Spinal cord (tissue), 10 donors: ENCODE results near the gene MPV17L2. TPM values are rescaled to one million over a fixed set of nuclear protein-coding genes. Genes with fewer than 3 reads are reported as not detected.

Source experiments
- DNase-seq, 6 donors: peaks; one replicate each; pipeline versions ENCODE4 v3.0.0 to v3.0.0-alpha.2; 2013 to 2015; ENCODE audit warnings: low spot score in 6 of 6, low read depth in 4 of 6
- H3K27ac ChIP-seq: one replicate; pipeline ENCODE4 v1.5.1; 2013; ENCODE audit warnings: low read depth, low read length, control low read depth
- H3K27me3 ChIP-seq: one replicate; pipeline ENCODE4 v1.6.1; 2013; ENCODE audit warnings: low read length; ENCODE audit not compliant: control insufficient read depth, insufficient read depth
- H3K36me3 ChIP-seq: one replicate; pipeline ENCODE4 v1.6.1; 2013; ENCODE audit warnings: low read length; ENCODE audit not compliant: control insufficient read depth, insufficient read depth
- H3K4me1 ChIP-seq: one replicate; pipeline ENCODE4 v1.6.1; 2013; ENCODE audit warnings: low read length; ENCODE audit not compliant: control insufficient read depth, insufficient read depth
- H3K4me3 ChIP-seq: one replicate; pipeline ENCODE4 v1.5.1; 2013; ENCODE audit warnings: low read depth, low read length, control low read depth
- H3K9me3 ChIP-seq: one replicate; pipeline ENCODE4 v1.6.1; 2013; ENCODE audit warnings: low read length; ENCODE audit not compliant: control insufficient read depth, insufficient read depth
- WGBS: methylation state at CpG from one replicate; pipeline ENCODE4 v1.1.5; 2013; ENCODE audit warnings: missing lambda C conversion rate; ENCODE audit not compliant: insufficient coverage; 5-methylcytosine and 5-hydroxymethylcytosine counted together
- polyA plus RNA-seq, 2 donors: library from polyadenylated mRNA; unstranded; fragments of 120-200 nt; gene quantifications; one replicate each; pipeline ENCODE4 v1.2.1, GENCODE V29; 2013; ENCODE audit not compliant: insufficient read length in 2 of 2
- total RNA-seq, 2 donors: library from RNA; depleted of rRNA in 1 of 2; stranded (reverse); fragments of 120-200 nt in 1 of 2; fragments of >200 nt in 1 of 2; gene quantifications; one replicate each; pipeline versions ENCODE4 v1.2.3 to v1.2.4, GENCODE V29; 2013 to 2014
- donor health status: healthy.

Gene MPV17L2
- total and polyA plus RNA-seq, 4 donors: 4.7 to 14.7 (median 12.1) TPM

- no peak overlapping the region for H3K4me3 ChIP-seq
- no peak for DNase-seq
- H3K9me3 ChIP-seq: no peaks in the 10 kb centered on the region
- H3K27me3 ChIP-seq: no peaks in the 10 kb centered on the region
- no peak overlapping the region for H3K27ac ChIP-seq
- no peaks in the 10 kb centered on the region for H3K36me3 ChIP-seq
- no peaks in the 10 kb centered on the region for H3K4me1 ChIP-seq
Measured at GRCh38 chr19:18183529-18183928, 9.5 kb upstream of the MPV17L2 start.

GRCh38 chr19:18185538-18185937 is 7.5 kb upstream of the MPV17L2 start:
- Histone ChIP-seq H3K4me1 (no peaks in the 10 kb centered on the region), H3K27me3 (no peaks in the 10 kb centered on the region), H3K4me3 (no peak overlapping the region), H3K27ac (no peak overlapping the region), H3K9me3 (no peaks in the 10 kb centered on the region), H3K36me3 (no peaks in the 10 kb centered on the region)
- no peak for DNase-seq
- WGBS: 45% methylated on average over 6 of the region's 6 CpGs

DNA sequence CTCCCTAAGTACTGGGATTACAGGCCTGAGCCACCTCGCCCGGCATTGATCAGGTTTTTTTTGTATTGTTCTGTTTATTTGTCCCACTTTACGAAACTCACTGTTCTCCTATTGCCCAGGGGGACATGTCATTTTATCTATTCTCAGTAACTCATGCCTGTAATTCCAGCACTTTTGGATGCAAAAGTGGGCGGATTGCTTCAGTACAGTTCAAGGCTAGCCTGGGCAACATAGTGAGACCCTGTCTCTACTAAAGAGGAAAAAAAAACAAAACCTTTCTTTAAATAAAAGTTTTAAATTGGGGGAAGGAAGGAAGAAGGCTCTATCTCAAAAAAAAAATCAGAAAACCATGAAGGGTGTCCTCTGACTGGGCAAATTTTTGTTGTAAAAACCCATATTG is 2.7 kb upstream of the MPV17L2 start:
- H3K9me3 ChIP-seq: no peaks in the 10 kb centered on the region
- no peak overlapping the region for H3K4me3 ChIP-seq
- H3K27ac ChIP-seq: no peak overlapping the region
- H3K4me1 ChIP-seq: peaks cover 18% of the 10 kb centered on the region
- no CpG with 5 or more reads among the region's 4 CpGs for WGBS
- peaks cover 5% of the 10 kb centered on the region for H3K36me3 ChIP-seq
- DNase-seq: no peak
- no peaks in the 10 kb centered on the region for H3K27me3 ChIP-seq

DNA sequence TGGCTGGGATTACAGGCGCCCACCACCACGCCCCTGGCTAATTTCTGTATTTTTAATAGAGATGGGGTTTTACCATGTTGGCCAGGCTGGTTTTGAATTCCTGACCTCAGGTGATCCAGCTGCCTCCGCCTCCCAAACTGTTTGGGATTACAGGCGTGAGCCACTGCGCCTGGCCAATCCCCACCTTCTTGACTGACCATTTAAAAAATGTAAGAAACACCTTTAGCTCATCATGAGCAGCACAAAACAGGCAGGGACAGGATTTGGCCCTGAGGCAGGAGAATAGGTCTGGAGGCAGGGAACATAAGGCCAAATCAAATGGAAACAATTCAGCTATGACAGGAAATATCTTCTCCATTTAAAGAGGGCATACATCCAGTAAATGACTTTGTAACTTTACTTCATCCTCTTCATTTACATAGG is 1.4 kb upstream of the MPV17L2 start:
- no peak for DNase-seq
- Histone ChIP-seq H3K36me3 (peaks cover 17% of the 10 kb centered on the region), H3K27ac (peak overlapping the region; percentile 97), H3K4me3 (peak overlapping the region; percentile 68), H3K4me1 (peaks cover 18% of the 10 kb centered on the region), H3K27me3 (no peaks in the 10 kb centered on the region), H3K9me3 (no peaks in the 10 kb centered on the region)
- WGBS: no CpG with 5 or more reads among the region's 5 CpGs

DNA sequence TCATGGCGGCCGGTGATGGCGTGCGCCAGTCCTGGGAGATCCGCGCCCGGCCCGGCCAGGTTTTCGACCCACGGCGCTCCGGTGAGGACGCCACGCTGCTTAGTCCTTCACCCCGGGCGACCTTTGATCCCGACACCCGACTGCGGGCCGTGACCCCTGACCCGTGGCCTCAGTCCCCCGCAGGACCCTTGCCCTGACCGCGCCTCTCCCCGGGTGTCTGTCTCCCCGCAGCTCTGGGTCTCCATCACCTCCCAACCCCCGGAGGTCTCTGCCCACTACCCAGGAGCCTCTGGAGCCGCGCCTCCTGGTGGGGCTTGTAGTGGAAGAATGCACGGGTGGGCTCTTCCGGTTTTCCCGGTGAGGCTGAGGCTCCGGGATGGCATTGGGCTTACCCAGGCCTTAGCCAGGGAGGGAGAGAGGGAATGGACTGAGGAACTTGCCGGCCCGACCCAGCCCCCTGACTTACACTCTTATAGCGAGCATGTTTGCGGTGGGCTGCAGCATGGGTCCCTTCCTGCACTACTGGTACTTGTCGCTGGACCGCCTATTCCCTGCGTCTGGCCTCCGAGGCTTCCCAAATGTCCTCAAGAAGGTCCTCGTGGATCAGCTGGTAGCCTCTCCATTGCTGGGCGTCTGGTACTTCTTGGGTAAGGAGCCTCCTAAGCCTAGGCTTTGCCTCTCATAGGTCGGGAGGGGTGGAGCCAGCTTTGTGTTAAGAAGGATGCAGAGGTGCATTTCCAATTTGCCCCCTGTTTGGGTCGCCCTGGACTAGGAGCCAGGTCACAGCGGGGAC is 566 bp downstream of the MPV17L2 start:
- Histone ChIP-seq H3K27ac (peak overlapping the region; percentile 80), H3K9me3 (no peaks in the 10 kb centered on the region), H3K4me3 (peak overlapping the region; percentile 69), H3K36me3 (peaks cover 36% of the 10 kb centered on the region), H3K4me1 (peaks cover 18% of the 10 kb centered on the region), H3K27me3 (no peaks in the 10 kb centered on the region)
- WGBS: 3% methylated on average over 44 of the region's 46 CpGs
- DNase-seq: no peak

DNA sequence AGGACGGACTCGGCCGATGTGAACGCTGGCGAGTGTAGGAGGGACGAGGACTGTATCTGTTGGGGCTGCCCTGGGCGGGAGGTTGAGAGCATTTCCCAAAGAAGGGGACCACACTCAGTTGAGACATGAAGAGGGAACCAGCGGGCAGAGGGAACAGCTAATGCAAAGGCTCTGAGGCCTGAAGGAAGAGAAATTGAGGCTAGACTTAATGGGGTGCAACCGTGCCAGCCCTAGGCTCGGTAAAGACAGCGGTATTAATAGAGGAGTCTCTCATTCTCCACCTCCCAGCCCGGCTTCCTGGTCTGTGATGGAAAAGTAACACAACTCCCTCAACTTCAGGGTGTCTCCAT is 1.1 kb downstream of the MPV17L2 start:
- Histone ChIP-seq H3K27ac (no peak overlapping the region), H3K9me3 (no peaks in the 10 kb centered on the region), H3K4me3 (no peak overlapping the region), H3K4me1 (peaks cover 18% of the 10 kb centered on the region), H3K36me3 (peaks cover 42% of the 10 kb centered on the region), H3K27me3 (no peaks in the 10 kb centered on the region)
- DNase-seq: no peak
- 66% methylated on average over 8 of the region's 12 CpGs for WGBS

GRCh38 chr19:18194554-18195238 is 1.7 kb downstream of the MPV17L2 start:
- peaks cover 47% of the 10 kb centered on the region for H3K36me3 ChIP-seq
- H3K4me1 ChIP-seq: peaks cover 18% of the 10 kb centered on the region
- no peak overlapping the region for H3K4me3 ChIP-seq
- H3K9me3 ChIP-seq: no peaks in the 10 kb centered on the region
- H3K27me3 ChIP-seq: no peaks in the 10 kb centered on the region
- 45% methylated on average over 11 of the region's 27 CpGs for WGBS
- H3K27ac ChIP-seq: no peak overlapping the region
- peak in 1 of 6 donors; percentile 55 for DNase-seq

DNA sequence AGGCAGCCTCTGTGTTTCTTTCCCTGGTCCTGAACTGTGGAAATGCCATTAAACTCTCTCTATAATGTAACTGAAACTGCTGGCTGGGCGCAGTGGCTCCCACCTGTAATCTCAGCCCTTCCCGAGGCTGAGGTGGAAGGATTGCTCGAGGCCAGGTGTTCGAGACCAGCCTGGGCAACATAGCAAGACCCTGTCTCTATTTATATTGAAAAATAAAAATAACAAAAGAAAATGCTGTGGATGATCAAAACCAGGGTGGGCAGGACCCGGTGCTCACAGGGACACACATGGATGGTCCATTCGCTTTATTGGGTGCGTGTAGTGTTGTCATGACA is 3.5 kb downstream of the MPV17L2 start:
- H3K27me3 ChIP-seq: no peaks in the 10 kb centered on the region
- peaks cover 18% of the 10 kb centered on the region for H3K4me1 ChIP-seq
- H3K9me3 ChIP-seq: no peaks in the 10 kb centered on the region
- no peak overlapping the region for H3K4me3 ChIP-seq
- H3K36me3 ChIP-seq: peaks cover 60% of the 10 kb centered on the region
- 100% methylated on average over 1 of the region's 7 CpGs for WGBS
- no peak for DNase-seq
- H3K27ac ChIP-seq: no peak overlapping the region

GRCh38 chr19:18197306-18197705 is 4.3 kb downstream of the MPV17L2 start:
- H3K36me3 ChIP-seq: peaks cover 67% of the 10 kb centered on the region
- H3K9me3 ChIP-seq: no peaks in the 10 kb centered on the region
- WGBS: 91% methylated on average over 17 of the region's 18 CpGs
- H3K4me1 ChIP-seq: peaks cover 23% of the 10 kb centered on the region
- DNase-seq: no peak
- no peak overlapping the region for H3K4me3 ChIP-seq
- no peaks in the 10 kb centered on the region for H3K27me3 ChIP-seq
- H3K27ac ChIP-seq: no peak overlapping the region

- DNase-seq: no peak
Measured at GRCh38 chr19:18197941-18198340, 4.9 kb downstream of the MPV17L2 start.

More at GRCh38 chr19:18197941-18198340, 4.9 kb downstream of the MPV17L2 start:
- Histone ChIP-seq H3K27me3 (no peaks in the 10 kb centered on the region), H3K4me3 (no peak overlapping the region), H3K27ac (no peak overlapping the region), H3K9me3 (no peaks in the 10 kb centered on the region), H3K4me1 (peaks cover 27% of the 10 kb centered on the region), H3K36me3 (peaks cover 69% of the 10 kb centered on the region)
- 90% methylated on average over 6 of the region's 6 CpGs for WGBS
